Activated naive CD8-positive, alpha-beta T cell treated with anti-CD3 and anti-CD28 coated beads, Interleukin-2, amount 50 U/mL, for 24 hours (primary cell): ENCODE data around the gene MAP2K1.
"Not testable (repeated sequence)": the region's sequence is repeated elsewhere in the genome, so short reads cannot be mapped to it uniquely, and the experiment has no call there.

Source experiments
- ATAC-seq: fragments of 150-1000 bp; cut with Tn5 transposase; one replicate; pipeline ENCODE4 v1.10.0; 2021
- DNase-seq: peaks from one replicate; pipeline ENCODE4 v3.0.0; 2021
- H3K27ac Mint-ChIP-seq: one replicate; pipeline ENCODE4 v1.8.0; 2021; ENCODE audit warnings: mild to moderate bottlenecking, mixed read lengths
- H3K27me3 Mint-ChIP-seq: one replicate; pipeline ENCODE4 v1.8.0; 2021; ENCODE audit warnings: mixed read lengths
- H3K36me3 Mint-ChIP-seq: one replicate; pipeline ENCODE4 v1.8.0; 2021; ENCODE audit warnings: low read depth, mixed read lengths
- H3K4me1 Mint-ChIP-seq: one replicate; pipeline ENCODE4 v1.8.0; 2021; ENCODE audit warnings: mixed read lengths
- H3K4me3 Mint-ChIP-seq: one replicate; pipeline ENCODE4 v1.8.0; 2021; ENCODE audit warnings: mild to moderate bottlenecking, moderate library complexity, mixed read lengths
- H3K9me3 Mint-ChIP-seq: one replicate; pipeline ENCODE4 v1.8.0; 2021; ENCODE audit warnings: mixed read lengths

MAP2K1 gene

DNA sequence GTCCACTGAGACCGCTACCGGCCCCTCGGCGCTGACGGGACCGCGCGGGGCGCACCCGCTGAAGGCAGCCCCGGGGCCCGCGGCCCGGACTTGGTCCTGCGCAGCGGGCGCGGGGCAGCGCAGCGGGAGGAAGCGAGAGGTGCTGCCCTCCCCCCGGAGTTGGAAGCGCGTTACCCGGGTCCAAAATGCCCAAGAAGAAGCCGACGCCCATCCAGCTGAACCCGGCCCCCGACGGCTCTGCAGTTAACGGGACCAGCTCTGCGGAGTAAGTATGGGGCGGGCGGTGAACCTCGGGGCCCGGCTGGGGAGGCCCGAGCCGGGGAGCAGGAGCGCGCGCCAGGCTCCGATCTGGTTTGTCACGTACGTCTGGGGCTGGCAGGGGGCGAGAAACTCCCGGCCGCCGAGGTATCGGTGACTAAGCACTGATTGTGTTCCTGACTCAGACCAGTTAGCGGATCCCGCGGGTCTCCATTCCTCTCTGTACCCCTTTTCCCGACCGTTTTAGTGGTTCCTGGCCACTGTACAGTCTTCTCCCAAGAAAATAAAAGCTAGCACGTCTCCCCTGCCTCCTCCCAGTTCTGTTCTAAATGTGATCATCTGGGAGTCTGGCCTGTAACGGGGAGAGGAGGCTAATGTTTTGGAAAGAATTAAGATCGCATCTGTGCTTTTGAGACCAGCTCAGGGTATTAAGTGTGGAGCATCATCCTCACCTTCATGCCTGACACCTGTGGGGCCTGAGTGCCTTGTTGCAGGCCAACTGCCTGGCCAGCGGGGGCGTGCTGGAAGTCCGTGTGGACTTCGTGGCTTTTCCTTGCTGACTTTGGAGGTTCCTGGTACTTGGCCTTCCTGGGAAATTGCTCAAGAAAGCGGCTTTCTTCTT, 691 bp downstream of the MAP2K1 start:
- no peaks in the 10 kb centered on the region for H3K27me3 Mint-ChIP-seq
- ATAC-seq (peak; percentile 67), DNase-seq (peak; percentile 84)
- peak overlapping the region; percentile 94 for H3K27ac Mint-ChIP-seq
- H3K9me3 Mint-ChIP-seq: no peaks in the 10 kb centered on the region
- peaks cover 60% of the 10 kb centered on the region for H3K4me1 Mint-ChIP-seq
- peaks cover 28% of the 10 kb centered on the region for H3K36me3 Mint-ChIP-seq
- peak overlapping the region; percentile 93 for H3K4me3 Mint-ChIP-seq

DNA sequence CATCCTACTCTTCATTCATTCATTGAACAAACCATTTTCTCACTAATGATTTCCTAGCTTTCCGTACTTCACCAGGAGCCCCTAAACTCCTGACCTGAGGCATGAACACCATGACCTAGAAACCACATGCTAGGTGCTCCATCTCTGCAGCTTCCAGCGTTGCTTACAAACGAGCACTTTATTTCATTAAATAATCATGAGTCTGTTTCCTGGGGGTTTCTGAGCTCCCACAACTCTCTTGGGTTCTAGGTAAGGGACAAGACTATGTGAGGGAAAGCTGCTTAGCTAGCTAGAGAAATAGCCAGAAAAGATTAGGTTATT, 1.3 kb downstream of the MAP2K1 start:
- DNase-seq (no peak), ATAC-seq (no peak)
- Mint-ChIP-seq H3K36me3 (peaks cover 31% of the 10 kb centered on the region), H3K27ac (peak overlapping the region; percentile 82), H3K4me3 (peak overlapping the region; percentile 89), H3K9me3 (no peaks in the 10 kb centered on the region), H3K27me3 (no peaks in the 10 kb centered on the region), H3K4me1 (peaks cover 64% of the 10 kb centered on the region)

DNA sequence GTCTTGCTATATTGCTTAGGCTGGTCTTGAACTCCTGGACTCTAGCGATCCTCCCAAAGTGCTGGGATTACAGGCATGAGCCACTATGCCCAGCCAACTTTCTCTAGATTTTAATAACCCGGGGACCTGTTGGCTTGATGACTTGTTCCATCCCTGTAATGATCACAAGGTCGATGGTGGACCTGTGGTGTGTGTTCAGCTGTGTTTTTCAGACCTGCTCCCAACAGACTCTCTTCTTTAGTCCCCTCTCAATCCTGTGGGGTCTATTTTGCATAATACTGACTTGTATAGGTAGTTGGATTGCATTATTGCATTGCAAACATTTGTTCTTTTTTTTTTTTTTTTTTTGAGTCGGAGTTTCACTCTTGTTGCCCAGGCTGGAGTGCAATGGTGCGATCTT, 1.9 kb downstream of the MAP2K1 start:
- no peaks in the 10 kb centered on the region for H3K27me3 Mint-ChIP-seq
- H3K4me1 Mint-ChIP-seq: peaks cover 69% of the 10 kb centered on the region

DNA sequence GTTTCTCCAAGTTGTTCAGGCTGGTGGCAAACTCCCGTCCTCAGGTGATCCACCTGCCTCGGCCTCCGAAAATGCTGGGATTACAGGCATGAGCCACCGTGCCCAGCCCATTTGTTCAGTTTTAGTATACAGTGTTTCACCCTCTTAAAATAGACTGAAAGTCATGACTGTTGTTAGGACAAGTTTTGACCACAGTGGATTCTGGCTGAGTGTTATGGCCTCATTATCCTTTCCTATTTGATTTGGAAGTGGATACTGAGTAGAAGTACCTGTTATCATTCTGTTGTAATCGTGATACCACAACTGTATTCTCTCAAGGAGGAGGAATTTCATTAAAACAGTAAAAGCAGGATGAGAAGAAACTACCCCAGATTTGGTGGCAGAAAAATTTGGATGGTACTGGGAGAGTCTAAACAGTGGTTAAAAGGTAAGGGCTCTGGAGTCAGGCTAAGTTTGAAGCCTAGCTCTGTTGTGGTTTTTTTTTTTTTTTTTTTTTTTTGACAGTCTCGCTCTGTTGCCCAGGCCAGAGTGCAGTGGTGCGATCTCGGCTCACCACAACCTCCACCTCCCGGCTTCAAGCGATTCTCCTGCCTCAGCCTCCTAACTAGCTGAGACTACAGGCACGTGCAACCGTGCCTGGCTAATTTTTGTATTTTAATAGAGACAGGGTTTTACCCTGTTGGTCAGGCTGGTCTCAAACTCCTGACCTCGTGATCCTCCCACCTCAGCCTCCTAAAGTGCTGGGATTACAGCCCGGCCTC, 2.6 kb downstream of the MAP2K1 start:
- H3K27me3 Mint-ChIP-seq: no peaks in the 10 kb centered on the region
- peak overlapping the region; percentile 89 for H3K4me3 Mint-ChIP-seq
- peaks cover 75% of the 10 kb centered on the region for H3K4me1 Mint-ChIP-seq
- DNase-seq (no peak), ATAC-seq (no peak)
- no peaks in the 10 kb centered on the region for H3K9me3 Mint-ChIP-seq
- H3K36me3 Mint-ChIP-seq: peaks cover 41% of the 10 kb centered on the region
- H3K27ac Mint-ChIP-seq: peak overlapping the region; percentile 84

More for the DNA sequence above, 1.9 kb downstream of the MAP2K1 start:
- Mint-ChIP-seq H3K9me3 (no peaks in the 10 kb centered on the region), H3K27ac (peak overlapping the region; percentile 49), H3K36me3 (peaks cover 35% of the 10 kb centered on the region), H3K4me3 (peak overlapping the region; percentile 89)
- DNase-seq (no peak), ATAC-seq (no peak)

DNA sequence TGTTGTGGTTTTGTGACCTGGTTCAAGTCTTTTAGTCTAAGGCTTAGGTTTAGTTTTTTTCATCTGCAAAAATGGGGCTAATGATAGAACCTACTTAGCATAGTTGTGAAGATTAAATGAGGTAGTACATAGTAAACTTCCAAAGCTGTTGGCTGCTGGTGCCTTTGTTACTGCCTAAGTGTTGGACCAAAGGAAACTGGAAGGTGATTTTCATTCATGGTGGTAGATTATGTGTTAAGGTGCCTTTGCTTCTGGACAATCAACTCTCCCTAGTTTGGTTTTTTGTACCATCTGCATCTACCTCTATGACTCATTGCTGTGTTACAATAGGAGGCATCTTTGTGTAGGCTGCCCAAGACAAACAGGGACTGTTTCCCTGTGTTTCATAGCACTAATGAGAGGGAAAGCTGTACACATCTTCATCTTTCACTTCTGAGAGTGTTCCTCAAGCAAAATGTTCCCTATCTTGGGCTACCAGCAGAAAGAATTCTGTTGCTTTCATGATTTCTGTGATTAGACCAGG, 3.2 kb downstream of the MAP2K1 start:
- DNase-seq (no peak), ATAC-seq (no peak)
- Mint-ChIP-seq H3K4me3 (peak overlapping the region; percentile 89), H3K27me3 (no peaks in the 10 kb centered on the region), H3K36me3 (peaks cover 43% of the 10 kb centered on the region), H3K9me3 (no peaks in the 10 kb centered on the region), H3K4me1 (peaks cover 80% of the 10 kb centered on the region), H3K27ac (peak overlapping the region; percentile 84)

DNA sequence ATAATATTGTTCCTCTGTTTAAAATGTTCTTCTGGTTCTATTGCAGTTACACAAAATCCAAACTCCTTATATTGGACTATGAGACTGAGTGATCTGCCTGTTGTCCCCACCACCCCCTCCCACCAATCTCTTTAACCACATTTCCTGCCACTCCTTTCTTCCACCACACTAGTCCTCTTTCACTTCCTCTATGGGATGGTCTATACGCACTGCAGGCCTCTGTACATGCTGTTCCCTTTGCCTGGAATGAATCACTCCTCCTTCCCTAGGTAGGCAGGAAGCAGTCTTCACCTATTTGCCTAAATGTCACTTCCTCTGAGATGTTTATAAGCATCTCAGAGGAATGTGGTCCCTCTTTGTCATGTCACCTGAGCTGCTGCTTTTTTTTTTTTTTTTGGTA, 4.0 kb downstream of the MAP2K1 start:
- ATAC-seq (peak; percentile 10), DNase-seq (peak; percentile 23)
- Mint-ChIP-seq H3K9me3 (no peaks in the 10 kb centered on the region), H3K4me1 (peaks cover 78% of the 10 kb centered on the region), H3K4me3 (peak overlapping the region; percentile 89), H3K27me3 (no peaks in the 10 kb centered on the region), H3K27ac (peak overlapping the region; percentile 58), H3K36me3 (peaks cover 45% of the 10 kb centered on the region)

DNA sequence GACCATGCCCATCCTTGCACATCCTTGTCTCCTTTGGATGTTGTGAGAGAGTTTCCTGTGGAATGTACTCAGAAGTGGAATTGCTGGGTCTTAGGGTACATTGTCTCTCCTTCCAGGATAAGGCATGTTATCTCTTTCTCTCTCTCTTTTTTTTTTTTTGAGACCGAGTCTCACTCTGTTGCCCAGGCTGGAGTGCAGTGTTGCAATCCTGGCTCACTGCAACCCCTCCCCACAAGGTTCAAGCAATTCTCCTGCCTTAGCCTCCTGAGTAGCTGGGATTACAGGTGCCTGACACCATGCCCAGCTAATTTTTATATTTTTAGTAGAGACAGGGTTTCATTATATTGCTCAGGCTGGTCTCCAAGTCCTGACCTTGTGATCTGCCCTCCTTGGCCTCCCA, 6.3 kb downstream of the MAP2K1 start:
- H3K4me3 Mint-ChIP-seq, H3K27me3 Mint-ChIP-seq, H3K9me3 Mint-ChIP-seq, ATAC-seq, DNase-seq, H3K27ac Mint-ChIP-seq: not testable (repeated sequence)
- H3K36me3 Mint-ChIP-seq: peaks cover 59% of the 10 kb centered on the region
- H3K4me1 Mint-ChIP-seq: peaks cover 70% of the 10 kb centered on the region

DNA sequence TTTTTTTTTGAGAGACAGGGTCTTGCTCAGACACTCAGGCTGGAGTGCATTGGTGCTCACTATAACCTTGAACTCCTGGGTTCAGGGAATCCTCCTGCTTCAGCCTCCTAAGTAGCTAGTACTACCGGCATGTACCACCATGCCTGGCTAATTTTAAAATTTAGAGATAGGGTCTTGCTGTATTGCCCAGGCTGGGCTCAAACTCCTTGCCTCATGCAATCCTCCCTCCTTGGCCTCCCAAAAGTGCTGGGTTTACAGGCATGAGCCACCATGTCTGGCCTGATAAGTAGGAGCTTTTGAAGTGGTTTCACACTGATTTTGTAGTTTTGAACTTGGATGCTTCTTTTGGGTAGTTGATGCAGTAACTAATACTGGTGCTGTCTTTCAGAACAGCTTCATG, 7.8 kb downstream of the MAP2K1 start:
- peaks cover 63% of the 10 kb centered on the region for H3K36me3 Mint-ChIP-seq

DNA sequence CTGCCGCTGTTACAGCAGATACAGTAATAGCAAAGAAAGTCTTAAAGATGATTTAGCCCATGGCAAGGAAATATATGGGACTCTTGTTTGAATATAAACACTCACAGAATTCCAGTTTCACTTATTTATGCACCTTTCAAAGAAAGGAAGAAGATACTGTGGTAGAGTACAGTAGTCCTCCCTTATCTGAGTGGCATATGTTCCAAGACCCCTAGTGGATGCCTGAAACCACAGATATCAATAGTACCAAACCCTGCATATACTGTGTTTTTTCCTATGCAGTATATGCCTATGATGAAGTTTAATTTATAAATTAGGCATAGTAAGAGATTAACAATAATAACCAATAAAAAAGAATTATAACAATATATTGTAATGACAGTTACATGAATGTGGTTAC, 8.2 kb downstream of the MAP2K1 start:
- H3K4me1 Mint-ChIP-seq: peaks cover 68% of the 10 kb centered on the region

More for the DNA sequence above, 7.8 kb downstream of the MAP2K1 start:
- peaks cover 69% of the 10 kb centered on the region for H3K4me1 Mint-ChIP-seq
- no peaks in the 10 kb centered on the region for H3K9me3 Mint-ChIP-seq
- H3K27ac Mint-ChIP-seq: no peak overlapping the region
- H3K4me3 Mint-ChIP-seq: no peak overlapping the region
- no peak for DNase-seq
- ATAC-seq: no peak
- no peaks in the 10 kb centered on the region for H3K27me3 Mint-ChIP-seq

DNA sequence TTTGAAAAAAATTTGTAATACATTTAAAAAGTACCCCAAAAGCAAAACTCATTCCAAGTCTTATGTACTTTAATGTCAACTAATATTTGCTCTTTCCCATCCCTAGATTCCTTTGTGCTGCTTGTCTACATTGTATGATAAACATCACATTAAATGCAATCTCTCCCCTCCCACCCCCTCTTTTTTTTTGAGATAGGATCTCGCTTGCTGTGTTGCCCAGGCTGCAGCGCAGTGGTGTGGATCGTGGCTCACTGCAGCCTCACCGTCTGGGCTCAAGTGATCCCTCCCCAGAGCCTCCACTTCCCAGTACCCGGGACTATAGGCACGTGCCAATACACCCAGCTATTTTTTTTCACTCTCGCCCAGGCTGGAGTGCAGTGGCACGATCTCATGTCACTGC, 12.6 kb downstream of the MAP2K1 start:
- ATAC-seq: no peak
- H3K27ac Mint-ChIP-seq: no peak overlapping the region
- H3K9me3 Mint-ChIP-seq: no peaks in the 10 kb centered on the region
- no peaks in the 10 kb centered on the region for H3K27me3 Mint-ChIP-seq
- H3K4me1 Mint-ChIP-seq: peaks cover 73% of the 10 kb centered on the region
- H3K36me3 Mint-ChIP-seq: peaks cover 50% of the 10 kb centered on the region
- DNase-seq: no peak
- H3K4me3 Mint-ChIP-seq: no peak overlapping the region

More for the DNA sequence above, 8.2 kb downstream of the MAP2K1 start:
- Mint-ChIP-seq H3K4me3 (no peak overlapping the region), H3K36me3 (peaks cover 62% of the 10 kb centered on the region), H3K27me3 (no peaks in the 10 kb centered on the region), H3K9me3 (no peaks in the 10 kb centered on the region), H3K27ac (no peak overlapping the region)
- DNase-seq (no peak), ATAC-seq (no peak)

DNA sequence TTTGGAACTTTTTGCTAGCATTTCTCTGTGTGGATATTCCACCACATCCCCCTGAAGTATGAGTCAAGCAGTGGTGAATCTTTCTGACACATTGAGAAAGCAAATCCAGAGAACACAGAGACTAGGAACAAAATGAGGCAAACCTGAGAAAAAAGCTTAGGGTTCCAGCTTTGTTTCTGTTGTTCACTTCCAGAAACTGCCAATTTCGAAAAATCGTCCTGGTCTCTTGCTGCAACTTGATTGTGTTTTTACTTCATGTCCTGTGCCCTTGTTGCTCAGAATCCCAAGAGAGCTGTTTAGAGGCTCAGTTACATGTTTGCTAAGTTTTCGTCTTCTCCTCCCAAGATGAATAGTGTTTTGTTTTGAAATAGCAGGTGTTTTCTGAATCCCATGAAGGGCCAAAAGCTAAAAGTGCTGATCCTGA, 13.7 kb downstream of the MAP2K1 start:
- Mint-ChIP-seq H3K4me1 (peaks cover 70% of the 10 kb centered on the region), H3K36me3 (peaks cover 47% of the 10 kb centered on the region), H3K27ac (peak overlapping the region; percentile 46), H3K9me3 (no peaks in the 10 kb centered on the region), H3K27me3 (no peaks in the 10 kb centered on the region), H3K4me3 (no peak overlapping the region)
- ATAC-seq: peak; percentile 62
- DNase-seq: no peak

DNA sequence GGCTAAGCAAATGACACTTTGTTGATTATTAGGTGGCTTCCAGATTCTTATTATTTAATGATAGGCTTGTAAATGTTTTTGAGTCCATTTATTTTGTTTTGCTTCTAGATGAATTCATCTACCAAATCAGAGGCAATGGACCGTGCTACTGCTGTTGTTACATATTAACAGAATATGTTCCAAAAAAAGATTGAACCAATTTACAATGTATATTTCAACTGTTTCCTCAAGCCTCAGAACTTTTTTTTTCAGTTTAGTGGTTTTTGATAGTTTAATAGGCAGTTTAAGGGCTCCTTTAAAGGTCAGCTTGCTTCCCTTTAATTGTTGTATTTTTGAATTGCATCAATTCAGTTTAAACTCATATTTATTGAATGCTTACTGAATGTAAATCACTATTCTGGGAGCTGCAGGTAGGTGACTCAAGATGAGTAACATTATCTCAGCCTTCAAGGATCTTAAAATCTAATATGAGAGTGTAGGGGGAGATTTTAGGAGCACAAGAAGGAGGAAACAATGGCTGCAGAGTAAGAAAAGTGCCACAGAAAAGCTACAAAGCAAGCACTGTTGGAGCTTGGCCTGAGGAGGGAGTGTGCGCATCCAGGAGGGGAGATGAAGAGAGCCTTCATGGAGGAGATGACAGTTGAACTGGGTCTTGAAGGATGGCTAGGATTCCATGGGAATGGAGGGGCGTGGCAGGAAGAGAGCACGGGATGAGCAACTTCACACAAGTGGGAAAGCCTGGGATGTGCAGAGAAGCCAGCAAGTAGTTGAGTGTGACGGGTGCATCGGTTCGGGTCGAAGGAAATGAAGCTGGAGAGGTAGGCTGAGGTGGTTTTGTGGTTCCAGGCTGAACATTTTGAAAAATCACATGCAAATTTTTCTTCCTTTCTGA, 14.7 kb downstream of the MAP2K1 start:
- Mint-ChIP-seq H3K4me3 (peak overlapping the region; percentile 74), H3K4me1 (peaks cover 74% of the 10 kb centered on the region), H3K9me3 (no peaks in the 10 kb centered on the region), H3K27me3 (no peaks in the 10 kb centered on the region), H3K36me3 (peaks cover 41% of the 10 kb centered on the region), H3K27ac (peak overlapping the region; percentile 84)
- peak; percentile 60 for ATAC-seq
- DNase-seq: peak; percentile 23

DNA sequence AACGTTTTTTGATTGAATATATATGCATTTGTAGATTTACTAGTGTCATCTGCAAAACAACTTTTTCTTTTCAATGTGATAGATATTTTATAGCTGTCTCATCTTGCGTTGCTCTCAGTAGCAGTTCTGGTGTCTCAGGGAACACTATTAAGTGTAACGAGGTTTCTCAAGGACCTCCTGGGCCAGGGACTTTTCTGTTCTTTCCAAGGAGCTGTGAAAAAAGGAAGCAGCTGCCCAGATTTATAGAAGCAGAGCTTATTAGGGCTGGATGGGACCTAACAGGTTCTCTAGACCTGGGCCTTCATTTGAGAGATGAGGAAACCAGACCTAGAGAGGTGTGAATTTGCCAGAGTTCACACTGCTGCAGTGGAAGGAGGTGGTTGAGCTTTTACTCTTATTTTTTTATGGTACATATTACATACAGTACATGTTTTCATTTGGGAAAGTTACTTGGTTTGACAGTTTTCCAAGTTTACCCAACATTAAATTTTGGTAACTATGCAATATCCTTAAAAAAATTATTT, 16.1 kb downstream of the MAP2K1 start:
- H3K4me1 Mint-ChIP-seq: peaks cover 84% of the 10 kb centered on the region
- peaks cover 38% of the 10 kb centered on the region for H3K36me3 Mint-ChIP-seq
- H3K27me3 Mint-ChIP-seq: no peaks in the 10 kb centered on the region
- DNase-seq (no peak), ATAC-seq (no peak)
- no peaks in the 10 kb centered on the region for H3K9me3 Mint-ChIP-seq
- peak overlapping the region; percentile 54 for H3K27ac Mint-ChIP-seq
- peak overlapping the region; percentile 54 for H3K4me3 Mint-ChIP-seq

DNA sequence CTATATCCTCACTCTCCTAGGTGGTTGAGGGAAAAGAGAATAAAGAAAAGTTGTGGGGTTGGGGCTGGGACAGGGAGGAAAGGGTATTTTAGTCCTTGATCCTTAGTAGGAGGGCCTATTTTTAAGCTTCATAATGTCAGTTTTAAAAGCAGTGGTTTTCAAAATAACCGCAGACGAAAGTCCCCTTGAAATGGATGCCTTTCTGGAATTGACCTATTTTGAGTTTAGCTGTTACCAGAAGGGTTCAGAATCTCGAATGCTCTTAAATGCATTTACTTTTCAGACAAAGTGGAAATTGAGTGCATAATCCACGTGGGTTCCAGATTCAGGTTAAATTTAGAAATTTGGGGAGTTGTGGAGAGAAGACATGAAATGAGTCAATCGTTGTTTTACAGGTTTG, 16.6 kb downstream of the MAP2K1 start:
- H3K4me1 Mint-ChIP-seq: peaks cover 87% of the 10 kb centered on the region
- H3K36me3 Mint-ChIP-seq: peaks cover 33% of the 10 kb centered on the region
- no peak for ATAC-seq
- H3K27me3 Mint-ChIP-seq: no peaks in the 10 kb centered on the region
- no peak for DNase-seq
- no peak overlapping the region for H3K4me3 Mint-ChIP-seq
- peak overlapping the region; percentile 65 for H3K27ac Mint-ChIP-seq
- H3K9me3 Mint-ChIP-seq: no peaks in the 10 kb centered on the region
